HepG2 (cell line): ENCODE measurements around the gene CAVIN2. TPM values are rescaled to one million over a fixed set of nuclear protein-coding genes. Genes with fewer than 3 reads are reported as not detected.

Experiments used
- ATAC-seq: fragments of 200-7000 bp; cut with Tn5 transposase; 3 replicates; pipeline ENCODE4 v1.9.1; 2020; ENCODE audit warnings: mild to moderate bottlenecking, moderate library complexity
- BruUV-seq: library from RNA; stranded (reverse); fragments of 400-500 nt; replicated peaks from 2 replicates; lab custom pipeline; 2021; lab: Mats Ljungman, UMichigan
- CTCF ChIA-PET: fragments of 300-600 bp; formaldehyde crosslinking; extraction: SDS; loops from one replicate; lab custom pipeline; 2021; ENCODE audit warnings: low total read pairs, inconsistent platforms, low intra/inter-chr PET ratio; lab: Yijun Ruan, JAX
- POLR2A ChIA-PET: fragments of 350-600 bp; sonication (Branson Sonifier 250); formaldehyde crosslinking; loops from one replicate; lab custom pipeline; 2020; ENCODE audit warnings: antibody characterized with exemption, inconsistent platforms; lab: Yijun Ruan, JAX
- DNase-seq: peaks from one replicate; pipeline ENCODE4 v3.0.0-alpha.2; 2015; ENCODE audit warnings: low spot score
- FAIRE-seq: peaks from 3 replicates; lab custom pipeline; 2011; peaks lifted over from hg19 to GRCh38; lab: Jason Lieb, UNC
- H2AFZ ChIP-seq: one replicate; pipeline ENCODE4 v1.6.1; 2011; ENCODE audit warnings: low read length, inconsistent platforms
- H3K27ac ChIP-seq: fragments of 300-600 bp; 3 replicates; pipeline ENCODE4 v1.8.0; 2011; ENCODE audit warnings: mixed run types, mild to moderate bottlenecking, mixed read lengths, low read length, inconsistent platforms; ENCODE audit not compliant: insufficient read depth; ENCODE audit errors: extremely low read length
- H3K27me3 ChIP-seq, 2 experiments: fragments of 200-600 bp in 1 of 2; 2 replicates in 1 of 2; 3 replicates in 1 of 2; pipeline versions ENCODE4 v1.6.0 to v1.8.0; 2011; ENCODE audit warnings: low read length in 2 of 2, mild to moderate bottlenecking in 2 of 2, moderate library complexity in 2 of 2, inconsistent platforms in 1 of 2; ENCODE audit not compliant: insufficient read depth in 2 of 2, control insufficient read depth in 1 of 2
- H3K36me3 ChIP-seq, 2 experiments: fragments of 200-600 bp in 1 of 2; replicated peaks in 1 of 2; 2 replicates in 1 of 2; 3 replicates in 1 of 2; pipeline versions ENCODE4 v1.5.1 to v1.8.0; 2011; ENCODE audit warnings: low read length in 2 of 2, inconsistent platforms in 1 of 2; ENCODE audit not compliant: insufficient read depth in 2 of 2, control insufficient read depth in 1 of 2
- H3K4me1 ChIP-seq: 2 replicates; pipeline ENCODE4 v1.5.1; 2012; ENCODE audit warnings: low read length, inconsistent platforms; ENCODE audit not compliant: insufficient read depth
- H3K4me2 ChIP-seq: 2 replicates; pipeline ENCODE4 v1.6.0; 2011; ENCODE audit warnings: low read depth, low read length, inconsistent platforms
- H3K4me3 ChIP-seq, 3 experiments: fragments of 200-600 bp in 1 of 3; sonication (generic), shearing (Covaris generic) in 1 of 3; replicated peaks in 1 of 3; 2 replicates each; pipeline ENCODE4 v1.5.1; 2011 to 2016; ENCODE audit warnings: low read length in 3 of 3, inconsistent platforms in 2 of 3, low read depth in 2 of 3, mild to moderate bottlenecking in 2 of 3, control low read depth in 1 of 3, mixed read lengths in 1 of 3; ENCODE audit not compliant: insufficient read depth in 1 of 3
- H3K79me2 ChIP-seq: one replicate; pipeline ENCODE4 v1.6.1; 2011; ENCODE audit warnings: low read length, inconsistent platforms; ENCODE audit not compliant: insufficient read depth
- H3K9ac ChIP-seq: 2 replicates; pipeline ENCODE4 v1.6.0; 2011; ENCODE audit warnings: mild to moderate bottlenecking, low read depth, low read length, inconsistent platforms; ENCODE audit not compliant: insufficient read depth
- H3K9me3 ChIP-seq: 2 replicates; pipeline ENCODE4 v1.5.1; 2012; ENCODE audit warnings: mild to moderate bottlenecking, low read length
- H4K20me1 ChIP-seq: 2 replicates; pipeline ENCODE4 v1.6.0; 2011; ENCODE audit warnings: inconsistent platforms, mild to moderate bottlenecking, low read length, moderate library complexity; ENCODE audit not compliant: insufficient read depth
- DMAP1 ChIP-seq: IDR thresholded peaks from 2 replicates; pipeline ENCODE4 v1.6.1; 2016
- ISL2 ChIP-seq: sonication (generic); formaldehyde crosslinking; IDR thresholded peaks from 2 replicates; pipeline ENCODE4 v1.5.0; 2020; ENCODE audit warnings: missing genetic modification reagents
- SETDB1 ChIP-seq: sonication (generic); formaldehyde crosslinking; IDR thresholded peaks from 2 replicates; pipeline ENCODE4 v1.5.1; 2020; ENCODE audit warnings: missing genetic modification reagents, mild to moderate bottlenecking, borderline replicate concordance
- ZFP62 ChIP-seq: sonication (generic); formaldehyde crosslinking; IDR thresholded peaks from 2 replicates; pipeline ENCODE4 v1.4.0; 2020; ENCODE audit warnings: missing genetic modification reagents
- ZNF383 ChIP-seq: sonication (generic); formaldehyde crosslinking; IDR thresholded peaks from 2 replicates; pipeline ENCODE4 v1.4.0; 2020; ENCODE audit warnings: missing genetic modification reagents, mild to moderate bottlenecking, borderline replicate concordance
- WGBS: methylation state at CpG from one replicate; pipeline ENCODE4 v1.1.6; 2017; ENCODE audit warnings: low lambda C conversion rate; 5-methylcytosine and 5-hydroxymethylcytosine counted together
- in situ Hi-C: cut with HindIII; loops from 2 replicates; pipeline ENCODE4 v1.10.0; 2017; ENCODE audit warnings: low pct_unique_long_range_greater_than_20kb; ENCODE audit not compliant: extremely low pct_ligation_motif_present
- intact Hi-C: fragments of 100-400 bp; cut with micrococcal nuclease; formaldehyde crosslinking; loops from one replicate; pipeline ENCODE4 v1.10.0; 2022; ENCODE audit not compliant: unreplicated experiment
- polyA plus RNA-seq, 8 experiments: library from polyadenylated mRNA; depleted of rRNA in 3 of 8; stranded (reverse) in 7 of 8; unstranded in 1 of 8; fragments of >200 nt; fragmentation: Illumina TruSeq in 4 of 8; extraction: Trizol in 4 of 8; gene quantifications; 2 replicates each; pipeline versions ENCODE4 v1.2.1 to v1.2.3, GENCODE V29; 2011 to 2016; ENCODE audit warnings: low read depth in 4 of 8, missing spikeins in 1 of 8, mixed read lengths in 1 of 8; ENCODE audit not compliant: insufficient read depth in 1 of 8
- total RNA-seq, 5 experiments: library from RNA; depleted of rRNA; stranded (reverse); fragments of >200 nt; fragmentation: Illumina TruSeq; extraction: Trizol; gene quantifications; 2 replicates each; pipeline ENCODE4 v1.2.3, GENCODE V29; 2016; ENCODE audit warnings: low read depth in 1 of 5
- TF ChIP-seq, protein P1 (sequence below): IDR thresholded peaks from 2 replicates; pipeline ENCODE4 v1.6.1; 2016; ENCODE audit warnings: control low read depth
- TF ChIP-seq, protein P2 (sequence below): sonication (generic); formaldehyde crosslinking; IDR thresholded peaks from 2 replicates; pipeline ENCODE4 v1.4.0; 2020; ENCODE audit warnings: mild to moderate bottlenecking, missing genetic modification reagents
- TF ChIP-seq, protein P3 (sequence below): sonication (generic); formaldehyde crosslinking; IDR thresholded peaks from 2 replicates; pipeline ENCODE4 v1.5.0; 2020; ENCODE audit warnings: mild to moderate bottlenecking, missing genetic modification reagents, borderline replicate concordance
- TF ChIP-seq, protein P4 (sequence below): sonication (generic); formaldehyde crosslinking; IDR thresholded peaks from 2 replicates; pipeline ENCODE4 v1.8.0; 2022; ENCODE audit warnings: missing genetic modification reagents, mild to moderate bottlenecking, borderline replicate concordance

The CAVIN2 gene
- total and polyA plus RNA-seq, 2 of the 13 experiments (the other 11 are each of a cell fraction or from before 2014, with no cell fraction given): 7.6 to 38.8 TPM

DNA sequence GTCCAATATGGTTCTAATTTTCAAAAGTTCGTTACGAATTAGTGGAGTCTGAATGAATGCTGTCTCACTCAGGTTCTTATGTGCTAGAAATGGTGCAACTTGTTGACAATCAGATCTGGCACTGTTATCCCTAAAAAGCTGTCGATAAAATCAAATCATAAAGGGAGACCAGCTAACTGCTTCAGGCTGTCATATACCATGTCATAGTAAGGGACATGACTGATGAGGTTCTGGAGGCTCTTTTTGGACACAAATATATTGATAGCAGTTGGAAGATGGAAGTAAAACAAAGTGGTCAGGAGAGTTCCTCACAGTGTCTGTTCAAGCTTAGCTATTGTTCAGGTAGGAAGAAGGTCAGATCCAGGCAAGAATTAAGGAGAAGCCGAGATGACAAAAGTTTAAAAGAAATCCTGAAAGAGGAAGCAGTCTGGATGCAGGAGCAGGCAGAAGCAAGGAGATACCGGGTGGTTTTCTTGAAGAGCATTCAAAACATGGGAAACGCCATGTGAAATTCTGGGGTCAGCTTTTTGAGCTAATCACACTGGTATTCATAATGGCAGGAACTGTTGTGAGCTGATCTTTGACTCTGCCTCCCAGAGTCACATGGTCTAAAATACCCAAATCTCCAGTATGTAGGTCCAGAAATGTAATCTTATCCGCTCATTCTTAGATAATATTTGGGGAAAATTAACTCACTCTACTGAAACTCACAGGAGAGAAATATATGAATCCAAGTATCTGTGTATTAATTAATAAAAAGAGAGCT lies 9.4 kb upstream of the CAVIN2 start:
- in situ Hi-C loops: no loop called here
- Histone ChIP-seq H3K4me1 (peaks cover 47% of the 10 kb centered on the region), H3K27ac (no peak overlapping the region), H3K9me3 (peaks cover 6% of the 10 kb centered on the region; the same call in 1 of the 2 replicates), H3K4me2 (no peak overlapping the region), H3K36me3 (no peaks in the 10 kb centered on the region), H3K27me3 (no peaks in the 10 kb centered on the region), H3K9ac (no peak overlapping the region), H2AFZ (no peak overlapping the region), H4K20me1 (no peaks in the 10 kb centered on the region), H3K79me2 (no peaks in the 10 kb centered on the region), H3K4me3 (no peak overlapping the region)
- FAIRE-seq (no peak), DNase-seq (no peak), ATAC-seq (no peak)
- BruUV-seq: no TSS peak
- intact Hi-C loops: no loop called here
- ChIA-PET POLR2A (interaction anchor here (0.8 to 1.1 kb wide), 2 partner anchors 9 to 10 kb away, joined by 4 to 7 read pairs; partner anchors contain the start of gene CAVIN2), CTCF (no interaction called here)
- 92% methylated on average over 7 of the region's 7 CpGs for WGBS
- no peak for TF ChIP-seq SETDB1 (CRISPR knock-in tag)
- TF ChIP-seq, protein P1, sequence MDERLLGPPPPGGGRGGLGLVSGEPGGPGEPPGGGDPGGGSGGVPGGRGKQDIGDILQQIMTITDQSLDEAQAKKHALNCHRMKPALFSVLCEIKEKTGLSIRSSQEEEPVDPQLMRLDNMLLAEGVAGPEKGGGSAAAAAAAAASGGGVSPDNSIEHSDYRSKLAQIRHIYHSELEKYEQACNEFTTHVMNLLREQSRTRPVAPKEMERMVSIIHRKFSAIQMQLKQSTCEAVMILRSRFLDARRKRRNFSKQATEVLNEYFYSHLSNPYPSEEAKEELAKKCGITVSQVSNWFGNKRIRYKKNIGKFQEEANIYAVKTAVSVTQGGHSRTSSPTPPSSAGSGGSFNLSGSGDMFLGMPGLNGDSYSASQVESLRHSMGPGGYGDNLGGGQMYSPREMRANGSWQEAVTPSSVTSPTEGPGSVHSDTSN (CRISPR knock-in tag): no peak
- TF ChIP-seq, protein P2, sequence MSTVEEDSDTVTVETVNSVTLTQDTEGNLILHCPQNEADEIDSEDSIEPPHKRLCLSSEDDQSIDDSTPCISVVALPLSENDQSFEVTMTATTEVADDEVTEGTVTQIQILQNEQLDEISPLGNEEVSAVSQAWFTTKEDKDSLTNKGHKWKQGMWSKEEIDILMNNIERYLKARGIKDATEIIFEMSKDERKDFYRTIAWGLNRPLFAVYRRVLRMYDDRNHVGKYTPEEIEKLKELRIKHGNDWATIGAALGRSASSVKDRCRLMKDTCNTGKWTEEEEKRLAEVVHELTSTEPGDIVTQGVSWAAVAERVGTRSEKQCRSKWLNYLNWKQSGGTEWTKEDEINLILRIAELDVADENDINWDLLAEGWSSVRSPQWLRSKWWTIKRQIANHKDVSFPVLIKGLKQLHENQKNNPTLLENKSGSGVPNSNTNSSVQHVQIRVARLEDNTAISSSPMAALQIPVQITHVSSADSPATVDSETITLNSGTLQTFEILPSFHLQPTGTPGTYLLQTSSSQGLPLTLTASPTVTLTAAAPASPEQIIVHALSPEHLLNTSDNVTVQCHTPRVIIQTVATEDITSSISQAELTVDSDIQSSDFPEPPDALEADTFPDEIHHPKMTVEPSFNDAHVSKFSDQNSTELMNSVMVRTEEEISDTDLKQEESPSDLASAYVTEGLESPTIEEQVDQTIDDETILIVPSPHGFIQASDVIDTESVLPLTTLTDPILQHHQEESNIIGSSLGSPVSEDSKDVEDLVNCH (CRISPR knock-in tag): no peak
- no peak for TF ChIP-seq ZFP62 (CRISPR knock-in tag)
- TF ChIP-seq ISL2 (CRISPR knock-in tag): no peak
- TF ChIP-seq ZNF383 (CRISPR knock-in tag): no peak
- TF ChIP-seq, protein P3, sequence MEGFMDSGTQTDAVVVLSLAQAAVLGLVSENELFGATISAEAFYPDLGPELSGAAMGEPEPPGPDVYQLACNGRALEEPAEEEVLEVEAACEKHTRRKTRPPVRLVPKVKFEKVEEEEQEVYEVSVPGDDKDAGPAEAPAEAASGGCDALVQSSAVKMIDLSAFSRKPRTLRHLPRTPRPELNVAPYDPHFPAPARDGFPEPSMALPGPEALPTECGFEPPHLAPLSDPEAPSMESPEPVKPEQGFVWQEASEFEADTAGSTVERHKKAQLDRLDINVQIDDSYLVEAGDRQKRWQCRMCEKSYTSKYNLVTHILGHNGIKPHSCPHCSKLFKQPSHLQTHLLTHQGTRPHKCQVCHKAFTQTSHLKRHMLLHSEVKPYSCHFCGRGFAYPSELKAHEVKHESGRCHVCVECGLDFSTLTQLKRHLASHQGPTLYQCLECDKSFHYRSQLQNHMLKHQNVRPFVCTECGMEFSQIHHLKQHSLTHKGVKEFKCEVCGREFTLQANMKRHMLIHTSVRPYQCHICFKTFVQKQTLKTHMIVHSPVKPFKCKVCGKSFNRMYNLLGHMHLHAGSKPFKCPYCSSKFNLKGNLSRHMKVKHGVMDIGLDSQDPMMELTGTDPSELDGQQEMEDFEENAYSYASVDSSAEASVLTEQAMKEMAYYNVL (CRISPR knock-in tag): no peak
- TF ChIP-seq DMAP1 (CRISPR knock-in tag): no peak
- TF ChIP-seq, protein P4, sequence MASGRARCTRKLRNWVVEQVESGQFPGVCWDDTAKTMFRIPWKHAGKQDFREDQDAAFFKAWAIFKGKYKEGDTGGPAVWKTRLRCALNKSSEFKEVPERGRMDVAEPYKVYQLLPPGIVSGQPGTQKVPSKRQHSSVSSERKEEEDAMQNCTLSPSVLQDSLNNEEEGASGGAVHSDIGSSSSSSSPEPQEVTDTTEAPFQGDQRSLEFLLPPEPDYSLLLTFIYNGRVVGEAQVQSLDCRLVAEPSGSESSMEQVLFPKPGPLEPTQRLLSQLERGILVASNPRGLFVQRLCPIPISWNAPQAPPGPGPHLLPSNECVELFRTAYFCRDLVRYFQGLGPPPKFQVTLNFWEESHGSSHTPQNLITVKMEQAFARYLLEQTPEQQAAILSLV (CRISPR knock-in tag): no peak
